ENCODE measurements around the gene PPP1R16B. TPM values are rescaled to one million over a fixed set of nuclear protein-coding genes. Genes with fewer than 3 reads are reported as not detected.

Gene PPP1R16B
- total RNA-seq, 1 experiment from 2014 or later, result not detected

- no peak for DNase-seq (ENCODE audit: low spot score)
These were observed 90.6 kb downstream of the PPP1R16B start for GRCh38 chr20:38896009-38896594.

DNA sequence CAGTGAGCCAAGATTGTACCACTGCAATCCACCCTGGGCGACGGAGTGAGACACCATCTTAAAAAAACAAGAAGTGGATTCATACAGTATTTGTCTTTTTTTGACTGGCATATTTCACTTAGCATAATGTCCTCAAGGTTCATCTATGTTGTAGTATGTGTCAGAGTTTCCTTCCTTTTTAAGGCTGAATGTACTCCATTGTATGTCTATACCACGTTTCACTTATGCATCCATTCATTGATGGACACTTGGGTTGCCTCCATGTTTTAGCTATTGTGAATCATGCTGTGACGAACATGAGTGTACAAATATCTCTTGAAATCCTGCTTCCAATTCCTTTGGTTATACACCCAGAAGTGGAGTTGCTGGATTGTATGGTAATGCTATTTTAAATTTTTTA, 91.8 kb downstream of the PPP1R16B start:
- no peak for DNase-seq (ENCODE audit: low spot score)

- no peak for DNase-seq (ENCODE audit: low spot score)
These were observed 95.1 kb downstream of the PPP1R16B start for GRCh38 chr20:38900606-38901005.

DNA sequence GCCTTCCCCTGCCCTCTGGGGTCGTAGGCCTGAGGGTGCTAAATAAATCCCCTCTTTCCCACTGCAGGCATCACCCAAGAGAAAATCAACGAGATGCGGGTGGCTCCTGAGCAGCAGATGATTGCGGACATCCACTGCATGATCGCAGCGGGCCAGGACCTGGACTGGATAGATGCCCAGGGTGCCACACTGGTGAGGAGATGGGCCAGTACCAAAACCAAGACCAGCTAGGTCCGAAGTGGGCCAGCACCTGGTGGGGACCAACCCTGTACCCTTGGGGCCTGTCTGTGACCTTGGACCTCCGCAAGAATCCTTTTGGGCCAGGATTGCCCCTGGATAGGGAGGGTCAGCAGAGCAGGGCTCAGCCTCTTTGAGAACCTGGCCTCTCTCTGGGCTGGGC, 97.1 kb downstream of the PPP1R16B start:
- no peak for DNase-seq (ENCODE audit: low spot score)

DNA sequence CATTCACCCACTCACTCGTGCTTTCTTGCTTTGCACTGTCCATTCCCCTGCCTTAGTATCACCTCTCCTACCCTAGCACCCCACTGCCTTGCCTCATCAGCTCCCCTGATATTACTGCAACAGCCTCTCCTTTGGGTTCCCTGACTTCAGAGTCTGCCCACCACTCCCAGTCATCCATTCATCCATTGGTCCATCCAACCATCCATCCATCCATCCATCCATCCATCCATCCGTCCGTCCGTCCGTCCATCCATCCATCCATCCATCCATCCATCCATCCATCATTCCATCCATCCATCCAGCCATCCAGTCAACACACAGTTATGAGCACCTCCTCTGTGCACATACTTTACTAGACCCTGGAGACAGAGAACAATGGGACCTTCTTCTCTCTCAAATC, 97.8 kb downstream of the PPP1R16B start:
- DNase-seq (ENCODE audit: low spot score), result no peak

DNA sequence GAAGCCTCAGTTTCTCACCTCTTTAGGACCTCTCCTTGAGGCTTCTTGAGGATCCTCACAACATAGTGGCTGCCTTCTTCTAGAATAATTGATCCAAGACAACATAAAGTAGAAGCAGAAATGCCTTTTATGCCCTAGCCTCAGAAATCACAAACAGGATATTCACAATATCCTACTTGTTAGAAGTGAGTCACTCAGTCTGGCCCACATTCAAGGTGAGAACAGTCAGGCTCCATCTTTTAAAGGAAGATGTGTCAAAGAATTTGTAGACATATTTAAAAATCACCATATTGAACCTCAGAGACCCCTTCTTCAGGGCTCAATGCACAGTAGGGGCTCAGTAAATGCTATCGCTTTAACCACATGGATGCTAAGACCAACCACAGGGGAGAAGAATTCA, 99.9 kb downstream of the PPP1R16B start:
- no peak for DNase-seq (ENCODE audit: low spot score)

DNA sequence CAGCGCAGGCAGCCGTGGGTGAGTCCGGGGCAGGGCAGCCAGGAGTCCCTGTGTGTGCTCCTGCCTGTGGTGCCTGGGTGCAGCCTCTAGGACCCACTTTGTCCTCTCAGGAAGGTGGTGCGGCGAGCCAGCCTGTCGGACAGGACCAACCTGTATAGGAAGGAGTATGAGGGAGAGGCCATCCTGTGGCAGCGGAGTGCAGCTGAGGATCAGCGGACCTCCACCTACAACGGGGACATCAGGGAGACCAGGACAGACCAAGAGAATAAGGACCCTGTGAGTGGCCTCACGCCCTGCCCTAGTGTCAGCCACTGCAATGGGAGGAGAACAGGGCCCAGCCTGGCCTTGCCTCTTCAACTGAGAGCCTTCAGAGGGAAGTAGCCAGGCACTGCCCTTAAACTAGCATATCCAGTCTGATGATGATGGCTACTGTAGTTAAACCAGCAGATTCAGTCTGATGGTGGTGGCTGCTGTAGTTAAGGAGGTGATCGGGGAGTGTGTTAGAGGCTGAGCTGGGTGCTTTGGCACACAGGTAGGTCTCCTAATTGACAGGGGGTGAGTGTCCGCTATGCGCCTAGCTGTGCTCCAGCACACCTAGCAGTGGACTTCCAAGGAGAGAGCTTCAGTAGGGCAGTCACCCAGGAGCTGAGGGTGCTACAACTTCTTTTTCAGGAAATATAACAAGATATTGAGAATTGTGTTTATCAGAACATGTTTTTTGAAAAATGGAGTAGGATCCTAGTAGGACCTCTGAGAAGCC, 102.6 kb downstream of the PPP1R16B start:
- DNase-seq (ENCODE audit: low spot score), result no peak

- DNase-seq (ENCODE audit: low spot score), result no peak
These were observed 109.9 kb downstream of the PPP1R16B start for GRCh38 chr20:38915355-38915754.

DNA sequence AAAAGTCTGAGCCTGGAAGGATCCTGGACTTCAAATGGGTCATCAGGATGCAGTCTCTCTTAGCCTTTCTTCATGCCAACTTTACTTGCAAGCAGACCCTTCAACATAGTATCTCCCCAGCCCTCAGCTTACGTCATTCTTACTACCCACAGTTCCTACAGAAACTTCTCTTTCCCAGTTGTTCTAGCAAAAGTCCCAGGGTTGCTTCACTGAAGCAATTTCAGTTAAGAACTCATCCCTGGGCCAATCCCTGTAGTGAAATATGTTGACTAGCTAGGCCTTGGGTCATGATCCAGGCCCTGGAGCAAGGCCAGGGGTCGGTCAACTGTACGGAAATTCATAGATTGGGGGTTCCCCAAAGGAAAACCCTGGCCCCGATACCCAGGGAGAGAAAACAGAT, 112.2 kb downstream of the PPP1R16B start:
- no peak for DNase-seq (ENCODE audit: low spot score)

GRCh38 chr20:38918172-38918571, 112.7 kb downstream of the PPP1R16B start:
- no peak for DNase-seq (ENCODE audit: low spot score)

DNA sequence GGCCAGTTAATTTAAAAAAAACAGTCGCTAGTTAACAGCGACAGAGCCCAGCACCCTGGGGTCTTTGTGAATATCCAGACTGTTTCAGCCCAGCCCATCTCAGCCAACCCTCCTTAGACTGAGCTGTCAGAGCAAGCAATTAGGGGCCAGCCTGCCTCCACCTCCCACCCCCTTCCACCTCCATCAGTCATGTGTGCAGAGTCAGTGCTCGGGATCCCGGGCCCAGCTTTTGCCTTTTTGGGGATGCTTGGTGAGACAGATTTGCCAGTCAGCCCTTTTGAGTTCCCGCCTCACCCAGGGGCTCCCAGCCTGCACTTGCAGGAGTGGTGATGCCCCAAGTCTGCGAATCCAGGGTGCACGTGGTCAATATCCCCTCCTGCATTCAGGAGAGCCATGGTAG, 114.2 kb downstream of the PPP1R16B start:
- no peak for DNase-seq (ENCODE audit: low spot score)

DNA sequence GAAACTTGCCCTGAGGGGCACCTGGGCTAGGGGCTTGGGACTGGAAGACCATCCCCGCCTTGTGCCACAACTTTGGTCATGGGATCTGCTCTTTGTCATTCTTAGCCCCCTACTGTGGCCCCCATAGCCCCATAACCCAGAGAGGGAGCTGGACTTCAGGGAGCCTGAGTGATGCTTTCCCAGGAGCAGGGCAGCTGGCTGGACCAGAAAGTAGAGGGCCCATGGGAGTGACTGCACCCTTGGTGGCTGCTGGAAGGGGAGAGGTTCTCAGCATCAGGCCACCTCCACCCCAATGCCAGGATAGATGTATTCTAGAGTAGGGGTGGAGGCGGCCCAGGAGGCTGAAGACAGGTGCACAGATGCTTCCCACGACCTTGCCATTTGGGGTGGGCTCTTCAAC, 114.9 kb downstream of the PPP1R16B start:
- no peak for DNase-seq (ENCODE audit: low spot score)

DNA sequence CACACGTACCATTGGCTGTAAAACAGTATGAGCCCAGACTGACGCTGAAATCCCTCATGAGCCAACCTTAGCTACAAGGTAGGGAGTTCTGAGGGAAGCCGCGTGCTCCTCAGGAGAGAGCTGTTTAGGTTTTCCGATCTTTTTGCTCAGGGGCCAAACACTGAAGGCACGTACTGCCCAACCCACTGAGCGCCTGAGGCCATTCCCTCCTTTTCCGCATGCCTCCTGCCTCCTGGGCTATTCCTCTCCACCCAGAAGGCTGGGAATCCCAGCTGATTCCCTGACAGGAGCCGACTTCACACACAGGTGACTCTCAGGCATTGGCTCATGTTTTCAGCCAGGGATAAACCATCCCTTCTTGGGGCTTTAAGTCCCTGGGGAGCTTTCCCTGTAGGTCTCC, 115.4 kb downstream of the PPP1R16B start:
- no peak for DNase-seq (ENCODE audit: low spot score)

DNA sequence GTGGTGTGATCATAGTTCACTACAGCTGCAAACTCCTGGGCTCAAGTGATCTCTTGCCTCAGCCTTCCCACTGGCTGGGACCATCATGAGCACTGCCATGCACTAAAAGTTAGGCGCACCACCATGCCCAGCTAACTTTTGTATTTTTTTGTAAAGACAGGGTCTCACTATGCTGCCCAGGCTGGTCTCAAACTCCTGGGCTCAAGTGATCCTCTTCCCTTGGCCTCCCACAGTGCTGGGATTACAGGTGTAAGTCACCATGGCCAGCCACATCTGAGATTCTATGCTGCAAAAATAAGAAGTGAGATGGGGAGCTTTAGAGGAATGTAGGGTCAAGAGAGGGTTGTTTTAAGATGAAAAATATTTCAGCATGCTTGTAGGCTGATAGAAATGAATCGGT, 119.2 kb downstream of the PPP1R16B start:
- DNase-seq (ENCODE audit: low spot score), result no peak

GRCh38 chr20:38926142-38926933, 120.8 kb downstream of the PPP1R16B start, which contains the start of gene FAM83D:
Gene FAM83D (plus strand): TSS chr20:38926417. CDS start chr20:38926443, 26 bp downstream.
- peak; percentile 95 for DNase-seq (ENCODE audit: low spot score)

- no peak for DNase-seq (ENCODE audit: low spot score)
These were observed 121.6 kb downstream of the PPP1R16B start for GRCh38 chr20:38926934-38927616.

DNA sequence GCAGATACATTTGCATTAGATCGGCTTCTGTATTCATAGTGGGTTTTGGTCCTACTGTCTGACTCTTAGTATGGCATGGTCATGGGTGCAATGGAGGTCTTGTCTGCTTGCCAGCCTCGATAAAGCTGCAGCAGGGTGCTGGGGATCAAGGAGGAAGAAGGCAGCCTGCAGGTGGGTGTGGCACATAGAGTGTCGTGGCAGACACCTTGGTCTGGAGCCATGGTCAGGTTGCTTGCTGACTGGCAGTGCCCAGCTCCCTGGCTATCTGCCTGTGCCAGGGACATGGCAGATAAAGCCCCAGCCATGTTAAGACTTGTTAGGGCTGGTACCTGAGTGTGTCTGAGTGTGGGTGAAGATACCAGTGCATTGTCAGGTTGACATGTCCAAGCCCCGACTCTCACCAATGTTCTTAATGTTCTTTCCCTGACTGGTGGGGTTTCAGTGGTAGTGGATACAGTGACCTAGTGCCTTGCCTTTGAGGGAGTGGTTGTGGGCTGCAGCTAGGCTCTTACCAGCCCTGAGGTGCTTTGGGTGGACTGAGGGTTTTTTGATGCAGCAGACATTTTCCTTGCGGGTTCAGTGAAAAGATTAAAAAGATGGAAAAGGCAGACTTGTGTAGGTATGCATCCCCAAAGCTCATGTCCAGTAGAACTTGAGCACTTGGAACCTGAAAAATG, 122.5 kb downstream of the PPP1R16B start:
- no peak for DNase-seq (ENCODE audit: low spot score)

GRCh38 chr20:38930242-38930569, 124.7 kb downstream of the PPP1R16B start:
- no peak for DNase-seq (ENCODE audit: low spot score)

- no peak for DNase-seq (ENCODE audit: low spot score)
These were observed 126.5 kb downstream of the PPP1R16B start for GRCh38 chr20:38931984-38932383.

DNA sequence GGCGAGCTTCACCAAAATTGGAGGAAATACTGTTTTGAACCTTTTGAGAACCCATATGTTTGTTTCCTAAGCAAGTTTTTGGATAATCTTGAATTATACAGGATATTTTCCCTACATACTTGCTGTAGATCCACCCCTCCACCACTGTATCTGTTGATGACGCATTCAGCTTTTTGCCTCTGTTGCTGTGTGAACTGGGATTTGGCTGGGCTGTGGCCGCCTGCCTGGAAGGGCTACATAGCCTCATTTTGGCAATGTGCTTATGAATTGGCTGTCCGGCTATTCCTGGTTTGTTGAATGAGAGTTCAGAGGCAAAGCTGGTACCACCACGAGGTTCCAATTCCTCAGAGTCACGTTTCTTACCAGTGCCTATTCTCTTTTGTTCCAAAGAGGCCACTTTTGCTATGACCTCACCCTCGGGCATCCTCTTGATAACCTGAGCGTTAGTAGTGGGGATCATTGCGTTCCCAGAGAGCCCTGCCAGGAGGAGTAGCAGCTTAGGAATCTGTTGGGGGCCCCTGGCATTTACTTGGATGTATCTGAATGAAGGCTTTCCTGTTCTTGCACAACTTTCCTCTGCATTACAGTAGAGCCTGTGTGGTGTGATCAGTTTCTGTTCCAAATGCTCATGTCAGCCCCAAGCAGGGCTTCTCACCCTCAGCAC, 127.1 kb downstream of the PPP1R16B start:
- no peak for DNase-seq (ENCODE audit: low spot score)

DNA sequence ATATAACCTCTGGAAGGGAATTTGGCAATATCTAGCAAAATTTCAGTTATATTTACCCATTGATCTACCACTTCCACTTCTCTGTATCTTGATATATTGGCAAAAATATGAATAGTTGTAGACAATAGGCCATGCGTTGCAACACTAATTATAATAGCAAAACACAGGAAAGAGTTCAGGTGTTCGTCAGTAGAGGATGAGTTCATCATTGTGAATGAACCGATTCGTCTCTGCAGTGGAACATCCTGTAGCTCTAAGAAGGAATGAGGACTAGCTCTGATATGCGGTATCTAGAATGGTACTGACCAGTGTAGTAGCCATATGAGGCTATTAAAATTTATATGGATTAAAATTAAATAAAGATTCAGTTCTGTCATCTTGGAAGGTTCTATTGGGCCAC, 129.0 kb downstream of the PPP1R16B start:
- DNase-seq (ENCODE audit: low spot score), result no peak

Measured in H4 (cell line).